CD4-positive, CD25-positive, alpha-beta regulatory T cell (primary cell): Measurements from ENCODE around the gene PHETA2. TPM values are rescaled to one million over a fixed set of nuclear protein-coding genes. Genes with fewer than 3 reads are reported as not detected.

ENCODE experiments used
- ATAC-seq, 2 donors: fragments of 150-1000 bp; cut with Tn5 transposase; one replicate each; pipeline ENCODE4 v1.10.0; 2021; ENCODE audit warnings: low read depth in 2 of 2, moderate number of reproducible peaks in 2 of 2, moderate library complexity in 1 of 2
- DNase-seq, 3 donors: peaks; one replicate each; pipeline versions ENCODE4 v3.0.0 to v3.0.0-alpha.2; 2012 to 2022; ENCODE audit warnings: mixed read lengths in 1 of 3
- H3K27ac ChIP-seq: one replicate; pipeline ENCODE4 v1.7.0; 2013; ENCODE audit warnings: mild to moderate bottlenecking, low read length; ENCODE audit not compliant: insufficient read depth, poor library complexity, severe bottlenecking
- H3K27me3 ChIP-seq: one replicate; pipeline ENCODE4 v1.7.0; 2013; ENCODE audit warnings: low read length; ENCODE audit not compliant: control insufficient read depth, insufficient read depth
- H3K36me3 ChIP-seq: one replicate; pipeline ENCODE4 v1.7.0; 2013; ENCODE audit warnings: mild to moderate bottlenecking, low read length, moderate library complexity; ENCODE audit not compliant: control insufficient read depth, insufficient read depth
- H3K4me1 ChIP-seq: 2 replicates; pipeline ENCODE4 v1.7.0; 2013; ENCODE audit warnings: mild to moderate bottlenecking, low read length; ENCODE audit not compliant: insufficient read depth, control insufficient read depth, poor library complexity, severe bottlenecking
- H3K4me3 ChIP-seq: one replicate; pipeline ENCODE4 v1.7.0; 2013; ENCODE audit warnings: low read depth, mild to moderate bottlenecking, low read length, moderate library complexity
- H3K9me3 ChIP-seq, 2 experiments: 1 replicate in 1 of 2; 2 replicates in 1 of 2; pipeline ENCODE4 v1.7.0; 2013; ENCODE audit warnings: low read length in 2 of 2, mild to moderate bottlenecking in 1 of 2, moderate library complexity in 1 of 2; ENCODE audit not compliant: control insufficient read depth in 2 of 2
- H3K27ac Mint-ChIP-seq, 3 donors: one replicate each; pipeline ENCODE4 v1.8.0; 2020 to 2022; ENCODE audit warnings: mild to moderate bottlenecking in 3 of 3, mixed read lengths in 3 of 3, moderate library complexity in 2 of 3
- H3K27me3 Mint-ChIP-seq: one replicate; pipeline ENCODE4 v1.8.0; 2022; ENCODE audit warnings: mild to moderate bottlenecking, mixed read lengths
- H3K36me3 Mint-ChIP-seq: one replicate; pipeline ENCODE4 v1.8.0; 2020; ENCODE audit warnings: mixed read lengths
- H3K4me1 Mint-ChIP-seq, 4 donors: one replicate each; pipeline ENCODE4 v1.8.0; 2020 to 2022; ENCODE audit warnings: mixed read lengths in 4 of 4, mild to moderate bottlenecking in 1 of 4
- H3K4me3 Mint-ChIP-seq, 4 donors: one replicate each; pipeline ENCODE4 v1.8.0; 2020 to 2022; ENCODE audit warnings: mild to moderate bottlenecking in 4 of 4, mixed read lengths in 4 of 4, moderate library complexity in 3 of 4
- H3K9me3 Mint-ChIP-seq, 7 donors: one replicate each; pipeline ENCODE4 v1.8.0; 2020 to 2022; ENCODE audit warnings: mixed read lengths in 7 of 7, mild to moderate bottlenecking in 3 of 7, moderate library complexity in 2 of 7
- polyA plus RNA-seq, 4 donors: library from polyadenylated mRNA; unstranded; fragments of 300-500 nt; fragmentation: Illumina TruSeq; gene quantifications; one replicate each; pipeline ENCODE4 v1.2.3, GENCODE V29; 2021
- total RNA-seq: library from RNA; stranded (reverse); gene quantifications from one replicate; pipeline ENCODE4 v1.2.3, GENCODE V29; 2022

PHETA2 gene
- total and polyA plus RNA-seq, 5 donors from 2014 or later, result 1.5 to 2.6 (median 2.0) TPM

- no peaks in the 10 kb centered on the region for H3K27me3 Mint-ChIP-seq
- Histone ChIP-seq H3K27me3 (no peaks in the 10 kb centered on the region), H3K9me3 (no peaks in the 10 kb centered on the region), H3K27ac (no peak overlapping the region), H3K4me1 (peaks cover 23% of the 10 kb centered on the region), H3K4me3 (no peak overlapping the region), H3K36me3 (peaks cover 30% of the 10 kb centered on the region)
- H3K9me3 Mint-ChIP-seq, result peaks cover 0 to 1% (median 0%) of the 10 kb centered on the region in 7 donors
- DNase-seq (no peak), ATAC-seq (no peak)
- H3K36me3 Mint-ChIP-seq, result peaks cover 45% of the 10 kb centered on the region
- peaks cover 0 to 26% (median 14%) of the 10 kb centered on the region in 4 donors for H3K4me1 Mint-ChIP-seq
- no peak overlapping the region for H3K27ac Mint-ChIP-seq
- H3K4me3 Mint-ChIP-seq, result peak overlapping the region in 2 of 4 donors; percentile 14 to 51
Observed at GRCh38 chr22:42065438-42066125, 8.5 kb upstream of the PHETA2 start.

GRCh38 chr22:42066126-42066761 lies 7.8 kb upstream of the PHETA2 start:
- H3K36me3 Mint-ChIP-seq, result peaks cover 38% of the 10 kb centered on the region
- ATAC-seq (no peak), DNase-seq (no peak)
- H3K9me3 ChIP-seq, result no peaks in the 10 kb centered on the region
- peaks cover 23% of the 10 kb centered on the region for H3K36me3 ChIP-seq
- H3K27ac ChIP-seq, result no peak overlapping the region
- no peak overlapping the region for H3K4me3 Mint-ChIP-seq
- H3K4me1 ChIP-seq, result peaks cover 29% of the 10 kb centered on the region
- no peaks in the 10 kb centered on the region for H3K27me3 Mint-ChIP-seq
- no peak overlapping the region for H3K4me3 ChIP-seq
- H3K27me3 ChIP-seq, result no peaks in the 10 kb centered on the region
- peak overlapping the region in 1 of 3 donors; percentile 51 for H3K27ac Mint-ChIP-seq
- no peaks in the 10 kb centered on the region for H3K9me3 Mint-ChIP-seq
- H3K4me1 Mint-ChIP-seq, result peaks cover 0 to 33% (median 18%) of the 10 kb centered on the region in 4 donors

GRCh38 chr22:42066937-42067336 lies 7.1 kb upstream of the PHETA2 start:
- no peaks in the 10 kb centered on the region for H3K9me3 Mint-ChIP-seq
- Histone ChIP-seq H3K4me3 (no peak overlapping the region), H3K36me3 (peaks cover 19% of the 10 kb centered on the region), H3K27me3 (no peaks in the 10 kb centered on the region), H3K27ac (no peak overlapping the region), H3K4me1 (peaks cover 35% of the 10 kb centered on the region), H3K9me3 (no peaks in the 10 kb centered on the region)
- H3K36me3 Mint-ChIP-seq, result peaks cover 35% of the 10 kb centered on the region
- no peaks in the 10 kb centered on the region for H3K27me3 Mint-ChIP-seq
- no peak for DNase-seq
- H3K4me1 Mint-ChIP-seq, result peaks cover 0 to 39% (median 23%) of the 10 kb centered on the region in 4 donors
- ATAC-seq, result no peak
- H3K27ac Mint-ChIP-seq, result no peak overlapping the region
- H3K4me3 Mint-ChIP-seq, result peak overlapping the region in 1 of 4 donors; percentile 6

- Mint-ChIP-seq H3K4me1 (peaks cover 0 to 41% (median 23%) of the 10 kb centered on the region in 4 donors), H3K4me3 (peak overlapping the region in 1 of 4 donors; percentile 6), H3K27me3 (no peaks in the 10 kb centered on the region), H3K36me3 (peaks cover 31% of the 10 kb centered on the region), H3K9me3 (no peaks in the 10 kb centered on the region), H3K27ac (peak overlapping the region in 1 of 3 donors; percentile 38)
- Histone ChIP-seq H3K27ac (no peak overlapping the region), H3K27me3 (no peaks in the 10 kb centered on the region), H3K36me3 (peaks cover 15% of the 10 kb centered on the region), H3K4me3 (no peak overlapping the region), H3K9me3 (no peaks in the 10 kb centered on the region), H3K4me1 (peaks cover 35% of the 10 kb centered on the region)
- DNase-seq, result no peak
- no peak for ATAC-seq
Observed at GRCh38 chr22:42067671-42068251, 6.3 kb upstream of the PHETA2 start.

- H3K27me3 ChIP-seq, result no peaks in the 10 kb centered on the region
- H3K27ac Mint-ChIP-seq, result peak overlapping the region in 1 of 3 donors; percentile 38
- H3K27ac ChIP-seq, result no peak overlapping the region
- no peak for ATAC-seq
- DNase-seq, result no peak
- H3K4me3 ChIP-seq, result no peak overlapping the region
- H3K4me3 Mint-ChIP-seq, result peak overlapping the region in 2 of 4 donors; percentile 68 to 90
- peaks cover 27% of the 10 kb centered on the region for H3K36me3 Mint-ChIP-seq
- peaks cover 0 to 45% (median 26%) of the 10 kb centered on the region in 4 donors for H3K4me1 Mint-ChIP-seq
- peaks cover 35% of the 10 kb centered on the region for H3K4me1 ChIP-seq
- H3K27me3 Mint-ChIP-seq, result no peaks in the 10 kb centered on the region
- H3K36me3 ChIP-seq, result peaks cover 11% of the 10 kb centered on the region
- no peaks in the 10 kb centered on the region for H3K9me3 Mint-ChIP-seq
- H3K9me3 ChIP-seq, result no peaks in the 10 kb centered on the region
Observed at GRCh38 chr22:42068291-42068690, 5.8 kb upstream of the PHETA2 start.

GRCh38 chr22:42069801-42070516 lies 4.1 kb upstream of the PHETA2 start:
- no peak for DNase-seq
- H3K4me1 Mint-ChIP-seq, result peaks cover 0 to 51% (median 29%) of the 10 kb centered on the region in 4 donors

More at GRCh38 chr22:42069801-42070516, 4.1 kb upstream of the PHETA2 start:
- peak; percentile 2 to 5 for ATAC-seq
- Mint-ChIP-seq H3K9me3 (no peaks in the 10 kb centered on the region), H3K27me3 (no peaks in the 10 kb centered on the region), H3K27ac (peak overlapping the region; percentile 43 to 96 (median 96)), H3K36me3 (peaks cover 18% of the 10 kb centered on the region), H3K4me3 (peak overlapping the region; percentile 90 to 95 (median 94))
- Histone ChIP-seq H3K27ac (peak overlapping the region; percentile 85), H3K4me1 (peaks cover 50% of the 10 kb centered on the region), H3K27me3 (no peaks in the 10 kb centered on the region), H3K4me3 (peak overlapping the region; percentile 75), H3K9me3 (no peaks in the 10 kb centered on the region), H3K36me3 (peaks cover 7% of the 10 kb centered on the region)
